Nephron (organoid): ENCODE measurements around the gene DCLRE1B.
A peak's percentile ranks its signal among the peaks of the same experiment; 100 is the strongest.

Experiments
- H3K27ac Mint-ChIP-seq, 3 experiments: 2 replicates each; pipeline ENCODE4 v1.8.0; 2020; ENCODE audit warnings: mixed read lengths in 3 of 3, mild to moderate bottlenecking in 2 of 3, moderate library complexity in 1 of 3
- H3K27me3 Mint-ChIP-seq: 2 replicates; pipeline ENCODE4 v1.8.0; 2021; ENCODE audit warnings: low read depth, mild to moderate bottlenecking, moderate library complexity, mixed read lengths
- H3K36me3 Mint-ChIP-seq: 2 replicates; pipeline ENCODE4 v1.8.0; 2020; ENCODE audit warnings: low read depth, mixed read lengths
- H3K4me1 Mint-ChIP-seq: 2 replicates; pipeline ENCODE4 v1.8.0; 2020; ENCODE audit warnings: mixed read lengths
- H3K4me3 Mint-ChIP-seq, 3 experiments: 2 replicates each; pipeline ENCODE4 v1.8.0; 2020; ENCODE audit warnings: mild to moderate bottlenecking in 3 of 3, mixed read lengths in 3 of 3, moderate library complexity in 2 of 3
- H3K9me3 Mint-ChIP-seq: 2 replicates; pipeline ENCODE4 v1.8.0; 2020; ENCODE audit warnings: mixed read lengths
- CTCF ChIP-seq, 3 experiments: fragments of 200-600 bp; sonication (generic); IDR thresholded peaks; one replicate each; pipeline ENCODE4 v1.5.0; 2021; ENCODE audit warnings: antibody characterized with exemption in 3 of 3; ENCODE audit not compliant: unreplicated experiment in 3 of 3

Gene DCLRE1B

GRCh38 chr1:113901191-113901590 lies 3.9 kb upstream of the DCLRE1B start:
- no peak for TF ChIP-seq CTCF (IDR thresholded peaks at IDR 0.05; ENCODE audit: unreplicated experiment in 3 of 3)
- Mint-ChIP-seq H3K4me3 (no peak overlapping the region), H3K9me3 (no peaks in the 10 kb centered on the region), H3K27me3 (no peaks in the 10 kb centered on the region), H3K36me3 (peaks cover 39% of the 10 kb centered on the region), H3K4me1 (peaks cover 11% of the 10 kb centered on the region), H3K27ac (no peak overlapping the region)

DNA sequence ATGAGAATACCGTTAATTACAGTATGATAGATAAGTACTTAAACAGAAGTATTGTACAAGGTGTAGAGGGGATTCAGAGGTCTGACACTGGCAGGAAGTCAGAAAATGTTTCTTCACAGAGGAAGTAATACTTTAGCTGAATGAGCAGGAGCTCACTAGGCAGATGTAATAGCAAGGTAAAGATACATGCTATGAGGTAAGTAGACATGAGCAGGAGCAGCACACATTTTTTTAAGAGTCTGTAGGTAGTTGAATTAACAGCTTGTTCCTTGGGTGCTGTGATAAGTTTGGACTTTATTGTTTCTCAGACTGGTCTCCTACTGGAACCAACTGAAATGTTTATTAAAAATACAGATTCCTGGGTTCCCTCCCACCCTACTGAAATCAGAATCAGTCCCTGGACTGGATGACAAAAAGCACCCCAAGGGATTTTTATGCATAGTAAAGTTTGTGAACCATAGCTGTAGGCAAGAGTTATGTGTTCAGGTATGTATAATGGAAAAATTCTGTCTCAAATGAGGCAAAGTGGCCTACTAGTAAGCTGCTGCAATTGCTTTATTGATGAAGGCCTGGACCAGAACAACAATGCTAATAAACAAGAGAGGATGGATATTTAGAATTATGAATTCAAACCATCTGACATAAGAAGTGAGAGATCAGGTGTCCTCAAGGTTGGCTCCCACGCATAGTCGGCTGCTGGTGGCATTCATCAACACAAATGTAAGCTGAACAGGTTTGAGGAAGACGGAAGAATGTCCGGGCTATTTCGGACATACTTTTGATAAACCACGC lies 1.4 kb upstream of the DCLRE1B start:
- Mint-ChIP-seq H3K9me3 (no peaks in the 10 kb centered on the region), H3K4me1 (peaks cover 11% of the 10 kb centered on the region), H3K27ac (peak overlapping the region; percentile 85 to 96 (median 94)), H3K27me3 (no peaks in the 10 kb centered on the region), H3K4me3 (peak overlapping the region; percentile 88 to 92 (median 91)), H3K36me3 (peaks cover 22% of the 10 kb centered on the region)
- TF ChIP-seq CTCF (IDR thresholded peaks at IDR 0.05; ENCODE audit: unreplicated experiment in 3 of 3): no peak

DNA sequence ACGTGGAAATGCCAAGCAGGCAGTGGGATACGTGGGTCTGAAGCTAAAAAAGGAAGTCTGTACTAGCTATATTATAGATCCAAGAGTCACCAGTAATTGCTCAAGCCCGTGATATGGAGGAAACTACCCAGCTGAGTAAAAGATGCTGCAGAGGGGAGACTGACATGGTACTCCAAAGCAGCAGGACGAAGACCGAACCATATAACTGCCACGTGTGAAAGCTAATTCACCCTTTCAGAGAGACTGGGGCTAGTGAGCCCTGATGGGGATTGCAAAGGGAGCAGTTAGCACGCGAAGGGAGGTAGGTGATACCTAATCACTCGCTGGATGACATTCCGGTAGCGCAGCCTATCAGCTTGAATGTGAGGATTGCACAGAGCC lies 843 bp upstream of the DCLRE1B start:
- peaks cover 18% of the 10 kb centered on the region for H3K36me3 Mint-ChIP-seq
- no peak for TF ChIP-seq CTCF (IDR thresholded peaks at IDR 0.05; ENCODE audit: unreplicated experiment in 3 of 3)
- peak overlapping the region; percentile 85 to 96 (median 94) for H3K27ac Mint-ChIP-seq
- peak overlapping the region; percentile 88 to 92 (median 91) for H3K4me3 Mint-ChIP-seq
- no peaks in the 10 kb centered on the region for H3K9me3 Mint-ChIP-seq
- peaks cover 11% of the 10 kb centered on the region for H3K4me1 Mint-ChIP-seq
- H3K27me3 Mint-ChIP-seq: no peaks in the 10 kb centered on the region

- no peaks in the 10 kb centered on the region for H3K27me3 Mint-ChIP-seq
- H3K4me1 Mint-ChIP-seq: peaks cover 11% of the 10 kb centered on the region
- peaks cover 14% of the 10 kb centered on the region for H3K36me3 Mint-ChIP-seq
- no peak for TF ChIP-seq CTCF (IDR thresholded peaks at IDR 0.05; ENCODE audit: unreplicated experiment in 3 of 3)
- peak overlapping the region; percentile 85 to 96 (median 91) for H3K27ac Mint-ChIP-seq
- H3K4me3 Mint-ChIP-seq: peak overlapping the region; percentile 88 to 92 (median 91)
- H3K9me3 Mint-ChIP-seq: no peaks in the 10 kb centered on the region
Observed at GRCh38 chr1:113905435-113905861, 322 bp downstream of the DCLRE1B start.

DNA sequence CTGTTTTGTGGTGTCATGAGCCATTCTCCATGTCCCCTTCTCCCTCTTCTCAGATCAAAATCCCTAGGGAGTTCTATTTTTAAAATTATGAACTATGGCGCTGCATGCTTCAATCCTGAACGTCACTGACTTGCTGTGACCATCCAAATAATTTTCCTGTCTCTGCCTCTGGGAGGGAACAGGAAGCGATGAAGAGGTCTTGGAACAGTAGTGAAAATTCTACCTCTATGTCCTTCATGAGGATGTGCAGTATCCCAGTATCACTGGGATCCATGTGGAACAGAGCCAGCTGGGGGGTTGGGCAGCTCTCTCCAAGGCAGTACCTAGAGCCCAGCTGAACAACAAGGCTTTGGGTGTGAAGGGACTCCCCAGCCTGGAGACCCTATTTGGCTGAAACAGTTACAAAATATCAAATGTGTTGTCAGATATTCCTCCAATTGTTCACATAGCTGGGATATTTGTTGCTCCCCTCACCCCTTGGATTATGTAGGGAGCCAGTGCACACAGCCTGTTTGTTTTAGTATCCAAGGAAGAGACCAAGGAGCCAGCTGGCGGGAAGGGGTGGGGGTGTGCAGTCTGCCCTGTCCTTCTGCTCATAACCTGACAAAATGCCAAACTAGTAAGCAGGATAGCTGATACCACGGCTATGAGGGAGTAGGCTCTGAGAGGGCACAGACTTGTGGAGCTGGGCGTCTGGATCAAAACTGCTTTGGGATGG lies 7.6 kb downstream of the DCLRE1B start:
- H3K36me3 Mint-ChIP-seq: peaks cover 10% of the 10 kb centered on the region
- no peaks in the 10 kb centered on the region for H3K27me3 Mint-ChIP-seq
- H3K4me1 Mint-ChIP-seq: peaks cover 16% of the 10 kb centered on the region
- H3K4me3 Mint-ChIP-seq: peak overlapping the region in 2 of 3 experiments; percentile 53 to 58
- TF ChIP-seq CTCF (IDR thresholded peaks at IDR 0.05; ENCODE audit: unreplicated experiment in 3 of 3): no peak
- peak overlapping the region; percentile 33 to 81 (median 80) for H3K27ac Mint-ChIP-seq
- H3K9me3 Mint-ChIP-seq: no peaks in the 10 kb centered on the region
